NCI-H1436 (cell line): Measurements from ENCODE around the gene UBE2G2.
"Not testable (repeated sequence)": the region's sequence is repeated elsewhere in the genome, so short reads cannot be mapped to it uniquely, and the experiment has no call there.

ENCODE experiments used
- DNase-seq: peaks from one replicate; lab custom pipeline; 2025; lab: John Stamatoyannopoulos, UW

The UBE2G2 gene

DNA sequence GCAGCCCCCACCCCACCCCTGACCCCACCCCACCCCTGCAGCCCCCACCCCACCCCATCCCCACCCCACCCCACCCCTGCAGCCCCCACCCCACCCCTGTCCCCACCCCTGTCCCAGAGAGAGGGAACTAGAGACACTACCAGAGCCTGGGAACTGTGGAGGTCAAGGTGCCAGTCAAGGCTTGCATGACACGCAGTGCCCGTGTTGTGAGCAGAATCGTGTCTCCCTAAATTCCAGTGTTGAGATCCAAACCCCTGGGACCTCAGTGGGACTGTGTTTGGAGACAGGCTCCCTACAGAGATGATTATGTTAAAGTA is 34.7 kb upstream of the UBE2G2 start:
- no peak for DNase-seq

GRCh38 chr21:44835647-44835973 is 34.0 kb upstream of the UBE2G2 start:
- no peak for DNase-seq

- DNase-seq: no peak
Measured at GRCh38 chr21:44834951-44835646, 33.5 kb upstream of the UBE2G2 start.

GRCh38 chr21:44834231-44834950 is 32.8 kb upstream of the UBE2G2 start:
- no peak for DNase-seq

DNA sequence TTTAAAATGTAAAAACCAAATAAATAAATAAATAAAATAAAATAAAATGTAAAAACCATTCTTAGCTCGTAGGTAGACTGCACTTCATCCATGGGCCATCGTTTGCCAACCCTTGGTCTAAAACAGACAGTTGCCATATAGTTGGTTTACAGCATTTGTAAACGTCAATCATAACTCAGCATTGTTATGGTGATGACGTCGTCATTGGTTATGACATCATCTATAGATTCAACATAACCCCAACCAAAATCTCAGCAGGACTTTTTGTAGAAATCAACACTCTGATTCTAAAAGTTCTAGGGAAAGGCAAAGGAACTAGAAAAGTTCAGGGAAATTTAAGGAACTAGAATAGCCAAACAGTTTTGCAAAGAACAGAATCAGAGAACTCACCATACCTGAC is 32.0 kb upstream of the UBE2G2 start:
- DNase-seq: no peak

- not testable (repeated sequence) for DNase-seq
Measured at GRCh38 chr21:44832516-44833255, 31.1 kb upstream of the UBE2G2 start.

GRCh38 chr21:44831227-44831860 is 29.7 kb upstream of the UBE2G2 start:
- no peak for DNase-seq

DNA sequence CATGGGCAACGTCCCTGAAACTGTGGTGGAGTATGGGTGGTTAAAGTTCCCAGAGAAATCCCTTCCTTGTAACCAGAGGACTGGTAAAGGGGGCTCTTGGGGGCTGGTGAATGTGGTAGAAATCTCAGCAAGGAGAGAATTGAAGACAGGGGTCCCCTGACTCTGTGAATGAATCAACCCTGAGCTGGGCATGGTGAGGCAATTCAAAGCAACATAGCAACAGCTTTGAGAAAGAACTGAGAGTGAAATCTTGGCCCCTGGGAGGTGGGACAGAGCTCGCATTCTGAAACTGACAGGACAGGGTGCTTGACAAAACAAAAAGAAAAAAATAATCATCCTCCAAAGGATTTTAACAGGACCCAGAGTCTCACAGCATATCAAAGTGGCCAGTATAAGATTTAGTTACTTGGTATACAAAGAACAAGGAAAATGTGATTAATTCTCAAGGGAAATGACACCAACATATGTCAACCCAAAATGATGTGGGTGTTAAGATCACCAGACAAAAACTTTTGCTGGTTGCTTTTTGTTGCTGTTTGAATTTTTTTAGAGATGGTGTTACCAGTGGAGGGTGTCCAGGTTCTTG is 28.0 kb upstream of the UBE2G2 start:
- no peak for DNase-seq

DNA sequence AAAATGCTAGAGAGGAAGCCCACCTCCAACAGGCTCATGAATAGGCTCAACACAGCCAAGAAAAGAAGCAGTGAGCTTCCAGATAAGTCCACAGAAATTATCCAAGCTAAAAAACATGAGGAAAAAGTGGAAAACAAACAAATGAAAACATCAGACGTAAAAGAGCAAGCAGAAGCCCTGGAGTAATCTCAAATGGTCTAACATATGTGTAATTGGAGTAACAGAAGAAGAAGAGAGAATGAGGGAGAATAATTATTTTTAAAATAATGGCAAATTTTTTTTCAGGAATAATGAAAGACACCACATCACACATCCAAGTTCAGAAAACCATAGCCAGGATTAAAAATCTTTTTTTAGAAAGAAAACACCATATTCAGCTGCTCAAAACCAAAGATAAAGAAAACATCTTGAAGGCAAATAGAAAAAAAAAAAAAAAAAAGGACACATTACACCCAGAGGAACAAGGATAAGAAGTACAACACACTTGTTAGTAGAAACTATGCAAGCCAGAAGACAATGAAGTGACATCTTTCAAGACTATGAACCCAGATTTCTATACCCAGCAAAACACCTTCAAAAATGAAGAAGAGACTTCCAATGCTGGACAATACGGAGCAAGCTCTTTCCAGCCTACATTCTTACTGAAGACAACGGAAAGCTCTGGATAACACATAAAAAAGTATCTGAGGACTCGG is 26.9 kb upstream of the UBE2G2 start:
- DNase-seq: no peak

DNA sequence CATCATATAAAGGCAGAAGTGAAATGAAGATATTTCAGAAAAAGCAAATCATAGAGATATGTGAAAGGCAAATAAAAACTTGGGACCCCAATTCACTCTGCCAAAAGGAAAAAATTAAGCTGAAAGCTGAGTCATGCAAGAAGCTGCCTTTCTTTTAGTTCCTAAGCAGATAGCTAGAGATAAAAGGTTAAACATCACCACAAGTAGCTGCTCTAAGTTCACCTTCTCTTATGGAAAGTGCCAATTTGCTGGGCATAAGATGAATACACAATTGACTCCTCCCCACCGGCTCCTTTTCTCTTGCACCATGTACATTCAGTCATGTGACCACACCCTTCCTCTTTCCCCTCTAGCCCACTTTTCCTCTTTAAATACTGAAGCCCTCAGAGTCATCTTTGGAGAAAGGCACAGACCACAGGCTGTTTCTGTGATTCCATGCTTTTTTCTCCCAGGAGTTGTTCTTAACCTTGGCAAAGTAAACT is 21.6 kb upstream of the UBE2G2 start:
- DNase-seq: no peak

GRCh38 chr21:44822484-44823178 is 21.0 kb upstream of the UBE2G2 start:
- no peak for DNase-seq

DNA sequence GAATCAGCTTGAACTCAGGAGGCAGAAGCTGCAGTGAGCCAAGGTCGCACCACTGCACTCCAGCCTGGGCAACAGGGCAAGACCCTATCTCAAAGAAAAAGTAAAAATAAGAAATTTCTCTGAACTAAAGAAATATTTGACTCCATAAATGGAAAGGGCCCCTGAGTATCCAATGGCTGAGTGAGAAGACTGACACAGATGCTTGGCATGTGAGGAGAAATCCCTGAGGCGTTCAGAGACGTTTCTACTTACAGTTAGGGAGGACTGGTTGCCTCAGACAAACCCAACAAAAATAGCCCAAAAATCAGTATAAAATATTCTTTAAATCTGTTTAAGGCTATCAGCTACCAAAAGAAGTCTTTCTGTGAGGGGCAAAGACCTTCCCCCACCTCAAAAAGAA is 19.2 kb upstream of the UBE2G2 start:
- no peak for DNase-seq

DNA sequence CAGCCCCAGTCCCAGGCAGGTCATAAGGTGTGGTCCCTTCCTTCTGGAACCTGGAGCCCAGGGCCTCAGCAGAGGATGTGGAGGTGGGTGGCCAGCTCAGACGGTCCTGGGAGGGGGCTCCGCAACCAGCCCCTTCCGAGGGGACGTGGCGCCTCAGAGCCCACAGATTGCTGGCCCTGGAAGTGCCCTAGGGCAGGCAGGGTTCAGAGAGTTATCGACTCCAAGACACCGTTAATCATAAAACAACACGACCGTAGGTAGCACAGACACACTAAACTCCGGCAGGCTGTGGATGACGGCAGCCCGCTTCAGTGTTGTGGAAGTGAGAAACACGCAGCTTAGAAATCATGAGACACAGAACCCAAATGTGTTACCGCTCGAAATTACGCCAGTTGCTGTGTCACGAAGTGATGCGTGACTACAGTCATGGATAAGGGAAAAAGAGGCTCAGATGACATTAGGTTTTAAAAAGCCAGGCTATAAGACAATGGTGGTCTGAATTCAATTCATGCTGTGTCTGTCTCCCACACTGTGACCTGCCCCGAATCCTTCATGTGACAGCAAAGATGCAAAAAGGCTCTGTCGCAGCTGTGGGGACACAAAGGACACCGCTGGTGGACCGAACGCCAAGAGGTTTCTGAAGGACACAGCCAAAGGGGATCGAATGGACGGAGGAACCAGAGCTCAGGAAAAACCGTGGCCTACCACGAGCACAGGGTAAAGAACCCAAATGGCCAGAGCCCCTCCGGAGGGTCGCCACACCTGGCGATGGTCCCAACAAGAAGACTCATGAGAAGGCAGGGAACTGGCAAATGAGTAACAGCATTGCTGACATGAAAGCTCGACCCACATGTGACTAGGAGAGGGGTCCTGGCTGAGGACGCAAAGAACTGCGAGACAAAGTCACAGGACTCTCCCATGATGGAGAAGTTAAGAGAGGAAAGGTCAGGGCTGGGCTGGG is 17.9 kb upstream of the UBE2G2 start:
- DNase-seq: no peak

DNA sequence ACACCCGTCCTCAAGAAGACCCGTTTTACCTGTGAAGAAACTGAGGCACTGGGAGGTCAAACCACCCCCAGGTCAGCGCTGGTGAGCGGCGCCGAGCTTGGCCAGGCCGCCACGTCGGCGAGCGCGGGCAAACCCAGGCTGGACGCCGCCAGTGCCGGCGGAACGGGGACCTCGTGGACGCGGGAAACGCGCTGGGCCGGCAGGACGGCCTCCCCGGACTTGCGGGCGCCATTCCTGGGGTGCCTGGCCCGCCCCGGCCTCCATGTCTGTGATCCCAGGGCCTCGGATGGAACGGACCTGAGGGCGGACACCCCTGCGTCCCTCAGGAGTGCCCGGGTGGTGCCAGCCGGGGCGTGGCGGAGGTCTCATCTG is 17.0 kb upstream of the UBE2G2 start:
- DNase-seq: no peak

DNA sequence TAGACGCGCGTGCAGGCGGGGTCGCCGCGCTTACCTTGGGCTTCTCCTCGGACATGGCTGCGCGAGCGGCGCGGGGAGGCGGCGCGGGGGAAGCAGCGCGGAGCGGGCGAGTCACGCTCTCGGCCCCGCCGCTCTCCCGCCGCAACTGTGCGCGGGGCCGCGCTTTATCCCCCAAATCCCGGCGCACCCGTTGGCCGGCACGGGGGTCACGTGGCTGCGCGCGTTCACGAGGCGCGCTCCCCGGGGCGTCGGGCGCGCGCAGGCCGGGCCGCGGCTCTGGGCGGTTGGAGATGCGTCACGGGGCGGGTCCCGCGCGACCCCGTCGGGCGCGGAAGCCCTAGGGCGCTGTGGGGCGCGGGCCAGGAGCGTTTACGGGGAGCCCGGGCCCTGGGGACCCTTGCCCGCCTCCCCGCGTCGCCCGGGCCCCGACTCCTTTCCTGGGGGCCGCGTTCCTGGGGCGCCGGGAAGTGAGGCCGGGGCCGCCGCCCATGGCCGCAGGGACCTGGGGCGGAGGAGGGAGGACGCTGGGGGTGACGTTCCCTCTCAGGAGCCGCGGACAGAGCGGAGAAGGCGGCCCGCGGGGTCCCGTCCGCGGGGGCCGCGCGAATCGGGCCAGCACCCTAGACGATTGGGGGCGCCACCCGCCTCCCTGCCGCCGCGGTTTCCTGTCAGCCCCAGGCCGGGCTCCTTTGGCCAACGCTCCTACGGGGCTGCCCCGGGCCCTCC is 16.5 kb upstream of the UBE2G2 start, which contains the start of gene SUMO3:
Gene SUMO3, minus strand, starts transcription at position 149 of the 726 bp plus-strand sequence. Its CDS starts 94 bp downstream, at position 55.
- peak; percentile 80 for DNase-seq

DNA sequence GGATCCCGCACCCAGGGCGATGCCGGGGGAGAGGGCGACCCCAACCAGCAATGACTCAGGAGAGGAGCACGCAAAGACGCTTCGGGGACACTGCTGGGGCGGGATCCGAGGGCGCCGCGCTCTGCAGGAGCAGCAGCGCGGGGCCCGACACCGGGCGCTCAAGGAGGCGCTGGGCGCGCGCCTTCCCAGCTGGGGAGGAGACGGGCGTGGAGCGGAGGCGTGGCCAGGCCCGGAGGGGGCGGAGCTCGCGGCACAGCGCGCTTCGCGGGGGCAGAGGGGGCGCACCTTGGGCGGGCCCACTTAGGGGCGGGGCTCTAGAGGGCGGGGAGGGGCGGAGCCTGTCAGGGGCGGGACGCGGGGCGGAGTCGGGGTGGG is 15.9 kb upstream of the UBE2G2 start:
- DNase-seq: peak; percentile 84

DNA sequence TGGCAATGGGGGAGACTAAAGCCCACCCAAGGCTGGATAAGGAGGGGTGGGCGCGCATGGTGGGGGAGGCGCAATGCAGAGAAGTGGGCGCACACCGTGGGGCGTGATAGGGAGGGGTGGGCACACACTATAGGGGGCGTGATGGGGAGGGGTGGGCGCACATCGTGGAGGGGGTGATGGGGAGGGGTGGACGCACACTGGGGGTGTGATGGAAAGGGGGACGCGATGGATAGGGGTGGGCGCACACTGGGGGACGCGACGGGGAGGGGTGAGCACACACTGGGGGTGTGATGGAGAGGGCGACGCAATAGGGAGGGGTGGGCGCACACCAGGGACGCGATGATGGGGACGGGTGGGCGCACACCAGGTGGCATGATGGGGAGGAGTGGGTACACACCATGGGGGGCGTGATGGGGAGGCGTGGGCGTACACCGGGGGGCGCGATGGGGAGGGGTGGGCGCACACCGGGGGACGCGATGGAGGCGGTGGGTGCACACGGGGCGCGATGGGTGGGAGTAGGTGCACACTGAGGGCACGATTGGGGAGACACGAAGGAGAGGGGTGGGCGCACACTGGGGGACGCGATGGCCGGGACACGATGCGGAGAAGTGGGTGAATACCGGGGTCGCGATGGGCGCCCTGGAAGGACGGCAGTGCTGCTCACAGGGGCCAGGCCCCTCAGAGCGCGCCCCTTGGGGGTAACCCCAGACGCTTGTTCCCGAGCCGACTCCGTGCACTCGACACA is 15.3 kb upstream of the UBE2G2 start:
- no peak for DNase-seq

- no peak for DNase-seq
Measured at GRCh38 chr21:44815852-44816628, 14.4 kb upstream of the UBE2G2 start.
